ENCODE results near the gene ST8SIA1.

GRCh38 chr12:22272335-22273151 is 62.0 kb downstream of the ST8SIA1 start:
- TF ChIP-seq CTCF (IDR thresholded peaks at IDR 0.05; ENCODE audit: insufficient read depth, low read length) (no peak), REST (IDR thresholded peaks at IDR 0.05; ENCODE audit: insufficient replicate concordance, low read depth) (no peak)

Measured in HL-60 (cell line).